ENCODE data around the gene NFX1. TPM values are rescaled to one million over a fixed set of nuclear protein-coding genes. Genes with fewer than 3 reads are reported as not detected.

NFX1 gene
- total RNA-seq, 1 donor from 2014 or later, result 31.4 TPM

- Histone ChIP-seq H3K36me3 (peaks cover 26% of the 10 kb centered on the region), H3K4me3 (peak overlapping the region; percentile 75), H3K9me3 (replicated peaks) (no peaks in the 10 kb centered on the region), H3K27ac (replicated peaks) (peak overlapping the region; percentile 96), H3K27me3 (ENCODE audit: low read depth) (no peaks in the 10 kb centered on the region), H3K4me1 (peaks cover 62% of the 10 kb centered on the region)
- DNase-seq, result no peak
- TF ChIP-seq CTCF (IDR thresholded peaks at IDR 0.05; ENCODE audit: borderline replicate concordance), result no peak
- intact Hi-C loops (cut with micrococcal nuclease), result no loop called here
Measured at GRCh38 chr9:33289936-33290246, 425 bp upstream of the NFX1 start.

- peaks cover 73% of the 10 kb centered on the region for H3K4me1 ChIP-seq
- peaks cover 29% of the 10 kb centered on the region for H3K36me3 ChIP-seq
- no peak for DNase-seq
- H3K27ac ChIP-seq (replicated peaks), result peak overlapping the region; percentile 96
- intact Hi-C loops (cut with micrococcal nuclease), result no loop called here
- no peaks in the 10 kb centered on the region for H3K9me3 ChIP-seq (replicated peaks)
- no peaks in the 10 kb centered on the region for H3K27me3 ChIP-seq (ENCODE audit: low read depth)
- H3K4me3 ChIP-seq, result peak overlapping the region; percentile 75
- no peak for TF ChIP-seq CTCF (IDR thresholded peaks at IDR 0.05; ENCODE audit: borderline replicate concordance)
Measured at GRCh38 chr9:33291031-33291397, 698 bp downstream of the NFX1 start.

GRCh38 chr9:33291901-33292300 is 1.6 kb downstream of the NFX1 start:
- no peaks in the 10 kb centered on the region for H3K9me3 ChIP-seq (replicated peaks)
- peaks cover 37% of the 10 kb centered on the region for H3K36me3 ChIP-seq
- TF ChIP-seq CTCF (IDR thresholded peaks at IDR 0.05; ENCODE audit: borderline replicate concordance), result no peak
- intact Hi-C loops (cut with micrococcal nuclease), result no loop called here
- peaks cover 79% of the 10 kb centered on the region for H3K4me1 ChIP-seq
- no peaks in the 10 kb centered on the region for H3K27me3 ChIP-seq (ENCODE audit: low read depth)
- DNase-seq, result no peak
- H3K27ac ChIP-seq (replicated peaks), result no peak overlapping the region
- H3K4me3 ChIP-seq, result peak overlapping the region; percentile 75

GRCh38 chr9:33293782-33294181 is 3.5 kb downstream of the NFX1 start:
- no peak overlapping the region for H3K27ac ChIP-seq (replicated peaks)

GRCh38 chr9:33294670-33295432 is 4.5 kb downstream of the NFX1 start:
- intact Hi-C loops (cut with micrococcal nuclease), result no loop called here
- peaks cover 64% of the 10 kb centered on the region for H3K36me3 ChIP-seq
- no peak for TF ChIP-seq CTCF (IDR thresholded peaks at IDR 0.05; ENCODE audit: borderline replicate concordance)
- no peak overlapping the region for H3K27ac ChIP-seq (replicated peaks)
- no peaks in the 10 kb centered on the region for H3K9me3 ChIP-seq (replicated peaks)
- peaks cover 94% of the 10 kb centered on the region for H3K4me1 ChIP-seq
- no peaks in the 10 kb centered on the region for H3K27me3 ChIP-seq (ENCODE audit: low read depth)
- DNase-seq, result no peak
- no peak overlapping the region for H3K4me3 ChIP-seq

More at GRCh38 chr9:33293782-33294181, 3.5 kb downstream of the NFX1 start:
- Histone ChIP-seq H3K4me1 (peaks cover 91% of the 10 kb centered on the region), H3K36me3 (peaks cover 55% of the 10 kb centered on the region), H3K9me3 (replicated peaks) (no peaks in the 10 kb centered on the region), H3K4me3 (no peak overlapping the region), H3K27me3 (ENCODE audit: low read depth) (no peaks in the 10 kb centered on the region)
- intact Hi-C loops (cut with micrococcal nuclease), result no loop called here
- no peak for TF ChIP-seq CTCF (IDR thresholded peaks at IDR 0.05; ENCODE audit: borderline replicate concordance)
- no peak for DNase-seq
